ENCODE results near the gene KTN1.

KTN1 gene

GRCh38 chr14:55579724-55580469 is at the start of gene KTN1:
Gene KTN1, plus strand, starts transcription at chr14:55580207. Its CDS starts 31,842 bp downstream, at chr14:55612049.
- DNase-seq: peak; percentile 45 to 84 (median 58)

GRCh38 chr14:55530464-55530863 is 49.5 kb upstream of the KTN1 start:
- no peak for DNase-seq

- DNase-seq: no peak
Observed at GRCh38 chr14:55532645-55533344, 47.2 kb upstream of the KTN1 start.

GRCh38 chr14:55533960-55534359 is 46.0 kb upstream of the KTN1 start:
- DNase-seq: no peak

GRCh38 chr14:55535516-55536203 is 44.3 kb upstream of the KTN1 start:
- no peak for DNase-seq

- no peak for DNase-seq
Observed at GRCh38 chr14:55536204-55536708, 43.8 kb upstream of the KTN1 start.

- DNase-seq: no peak
Observed at GRCh38 chr14:55537782-55538181, 42.2 kb upstream of the KTN1 start.

GRCh38 chr14:55539975-55540374 is 40.0 kb upstream of the KTN1 start:
- no peak for DNase-seq

- DNase-seq: no peak
Observed at GRCh38 chr14:55540847-55541773, 38.9 kb upstream of the KTN1 start.

- no peak for DNase-seq
Observed at GRCh38 chr14:55545779-55546178, 34.2 kb upstream of the KTN1 start.

GRCh38 chr14:55546212-55546874 is 33.7 kb upstream of the KTN1 start:
- no peak for DNase-seq

- DNase-seq: no peak
Observed at GRCh38 chr14:55547650-55548315, 32.2 kb upstream of the KTN1 start.

- no peak for DNase-seq
Observed at GRCh38 chr14:55553791-55554190, 26.2 kb upstream of the KTN1 start.

GRCh38 chr14:55556929-55557623 is 22.9 kb upstream of the KTN1 start:
- no peak for DNase-seq

- no peak for DNase-seq
Observed at GRCh38 chr14:55562135-55562534, 17.9 kb upstream of the KTN1 start.

GRCh38 chr14:55568618-55569017 is 11.4 kb upstream of the KTN1 start:
- no peak for DNase-seq

- DNase-seq: no peak
Observed at GRCh38 chr14:55571125-55571889, 8.7 kb upstream of the KTN1 start.

GRCh38 chr14:55572578-55572977 is 7.4 kb upstream of the KTN1 start:
- no peak for DNase-seq

- no peak for DNase-seq
Observed at GRCh38 chr14:55574988-55575387, 5.0 kb upstream of the KTN1 start.

- DNase-seq: no peak
Observed at GRCh38 chr14:55577229-55577628, 2.8 kb upstream of the KTN1 start.

Measured in activated naive CD4-positive, alpha-beta T cell (primary cell).